Measurements from ENCODE around the gene NIN. TPM values are rescaled to one million over a fixed set of nuclear protein-coding genes. Genes with fewer than 3 reads are reported as not detected.

Gene NIN
- total RNA-seq, 2 donors from 2014 or later, result 31.0 to 37.4 TPM

DNA sequence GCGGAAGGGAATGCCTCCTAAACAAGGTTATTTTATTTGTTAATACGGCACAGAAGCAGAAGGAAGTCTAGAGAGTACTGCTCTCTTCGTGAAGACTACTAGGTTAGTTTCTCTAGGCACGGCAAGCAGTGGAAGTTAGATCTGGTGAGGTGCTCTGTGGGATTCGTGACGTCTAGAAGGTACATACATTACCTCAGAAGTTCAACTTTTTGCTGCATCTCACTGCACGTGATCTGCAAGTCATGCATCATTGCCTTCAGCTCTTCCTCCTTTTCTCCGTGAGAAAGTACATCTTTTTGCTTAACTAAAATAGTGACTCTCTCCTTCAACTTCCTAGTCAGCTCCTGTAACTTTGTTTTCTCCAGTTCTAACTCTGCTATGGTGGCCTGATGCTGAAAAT lies 74.7 kb downstream of the NIN start:
- TF ChIP-seq, protein P1, sequence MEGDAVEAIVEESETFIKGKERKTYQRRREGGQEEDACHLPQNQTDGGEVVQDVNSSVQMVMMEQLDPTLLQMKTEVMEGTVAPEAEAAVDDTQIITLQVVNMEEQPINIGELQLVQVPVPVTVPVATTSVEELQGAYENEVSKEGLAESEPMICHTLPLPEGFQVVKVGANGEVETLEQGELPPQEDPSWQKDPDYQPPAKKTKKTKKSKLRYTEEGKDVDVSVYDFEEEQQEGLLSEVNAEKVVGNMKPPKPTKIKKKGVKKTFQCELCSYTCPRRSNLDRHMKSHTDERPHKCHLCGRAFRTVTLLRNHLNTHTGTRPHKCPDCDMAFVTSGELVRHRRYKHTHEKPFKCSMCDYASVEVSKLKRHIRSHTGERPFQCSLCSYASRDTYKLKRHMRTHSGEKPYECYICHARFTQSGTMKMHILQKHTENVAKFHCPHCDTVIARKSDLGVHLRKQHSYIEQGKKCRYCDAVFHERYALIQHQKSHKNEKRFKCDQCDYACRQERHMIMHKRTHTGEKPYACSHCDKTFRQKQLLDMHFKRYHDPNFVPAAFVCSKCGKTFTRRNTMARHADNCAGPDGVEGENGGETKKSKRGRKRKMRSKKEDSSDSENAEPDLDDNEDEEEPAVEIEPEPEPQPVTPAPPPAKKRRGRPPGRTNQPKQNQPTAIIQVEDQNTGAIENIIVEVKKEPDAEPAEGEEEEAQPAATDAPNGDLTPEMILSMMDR (IDR thresholded peaks at IDR 0.05), result no peak
- H3K9me3 ChIP-seq, result no peaks in the 10 kb centered on the region
- H3K27ac ChIP-seq, result no peak overlapping the region
- peaks cover 8 to 35% of the 10 kb centered on the region in 2 donors for H3K4me1 ChIP-seq (ENCODE audit: control insufficient read depth in 1 of 2, low read depth in 2 of 2)
- no peak overlapping the region for H3K4me3 ChIP-seq
- ATAC-seq (ENCODE audit: insufficient number of reproducible peaks, low FRiP score, low read depth) (no peak), DNase-seq (ENCODE audit: low spot score) (no peak)
- H3K36me3 ChIP-seq, result peaks cover 7% of the 10 kb centered on the region
- no peaks in the 10 kb centered on the region for H3K27me3 ChIP-seq (replicated peaks; ENCODE audit: insufficient read depth)

DNA sequence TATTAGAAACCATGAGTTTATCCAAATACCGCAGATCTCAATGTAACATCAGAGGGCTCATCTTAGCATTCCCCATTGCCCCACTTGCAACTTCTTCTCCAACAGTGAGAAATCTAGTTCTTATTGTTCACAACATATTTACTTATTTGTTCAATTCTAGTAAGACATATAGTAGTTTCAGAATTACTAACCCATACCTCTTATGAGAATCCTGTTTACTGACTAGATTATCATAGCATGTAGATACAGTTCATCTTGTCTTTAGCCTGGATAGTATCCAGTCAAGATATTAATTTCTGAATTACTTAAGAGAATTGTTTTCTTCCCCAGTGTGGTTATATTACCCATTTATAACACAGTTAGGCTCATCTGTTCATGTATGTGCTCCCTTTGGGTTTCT lies 80.6 kb downstream of the NIN start:
- no peaks in the 10 kb centered on the region for H3K4me1 ChIP-seq (ENCODE audit: control insufficient read depth in 1 of 2, low read depth in 2 of 2)
- TF ChIP-seq, protein P1 (IDR thresholded peaks at IDR 0.05), result no peak
- H3K4me3 ChIP-seq, result no peak overlapping the region
- H3K27me3 ChIP-seq (replicated peaks; ENCODE audit: insufficient read depth), result no peaks in the 10 kb centered on the region
- no peaks in the 10 kb centered on the region for H3K9me3 ChIP-seq
- peaks cover 26% of the 10 kb centered on the region for H3K36me3 ChIP-seq
- no peak for ATAC-seq (ENCODE audit: insufficient number of reproducible peaks, low FRiP score, low read depth)
- no peak for DNase-seq (ENCODE audit: low spot score)
- H3K27ac ChIP-seq, result no peak overlapping the region

DNA sequence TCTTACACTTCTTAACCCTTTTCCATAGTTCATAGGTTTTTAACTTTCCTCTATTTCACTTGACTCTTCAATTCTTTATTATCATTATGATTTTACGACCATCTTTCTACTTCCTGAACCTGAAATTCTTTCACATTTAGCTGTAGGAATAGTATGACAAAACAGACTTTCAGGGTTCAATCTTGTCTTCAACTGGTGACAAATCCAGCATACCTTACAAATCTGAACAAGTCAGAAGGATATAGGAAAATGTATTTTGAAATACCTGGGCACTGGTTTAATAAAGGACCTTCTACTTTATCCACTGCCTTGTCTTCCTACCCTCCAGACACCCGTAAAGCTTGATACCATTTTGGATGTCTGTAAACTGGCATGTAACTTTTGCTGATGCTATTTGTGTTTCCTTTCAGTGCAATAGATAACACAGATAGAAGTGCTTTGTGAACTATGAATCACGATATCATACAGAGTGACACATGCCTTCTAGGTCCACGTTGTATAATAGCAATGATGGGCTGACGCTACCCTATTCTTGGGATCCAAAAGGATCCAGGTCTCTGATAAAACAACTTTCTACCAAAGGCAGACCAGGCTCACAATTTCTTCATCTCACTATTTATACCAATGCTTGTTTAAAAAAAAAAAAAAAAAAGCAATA lies 85.4 kb downstream of the NIN start:
- ATAC-seq (ENCODE audit: insufficient number of reproducible peaks, low FRiP score, low read depth) (no peak), DNase-seq (ENCODE audit: low spot score) (no peak)
- H3K4me1 ChIP-seq (ENCODE audit: control insufficient read depth in 1 of 2, low read depth in 2 of 2), result peaks cover 0 to 8% of the 10 kb centered on the region in 2 donors
- peaks cover 12% of the 10 kb centered on the region for H3K36me3 ChIP-seq
- no peaks in the 10 kb centered on the region for H3K9me3 ChIP-seq
- H3K27ac ChIP-seq, result no peak overlapping the region
- TF ChIP-seq, protein P1 (IDR thresholded peaks at IDR 0.05), result no peak
- H3K27me3 ChIP-seq (replicated peaks; ENCODE audit: insufficient read depth), result no peaks in the 10 kb centered on the region
- no peak overlapping the region for H3K4me3 ChIP-seq

DNA sequence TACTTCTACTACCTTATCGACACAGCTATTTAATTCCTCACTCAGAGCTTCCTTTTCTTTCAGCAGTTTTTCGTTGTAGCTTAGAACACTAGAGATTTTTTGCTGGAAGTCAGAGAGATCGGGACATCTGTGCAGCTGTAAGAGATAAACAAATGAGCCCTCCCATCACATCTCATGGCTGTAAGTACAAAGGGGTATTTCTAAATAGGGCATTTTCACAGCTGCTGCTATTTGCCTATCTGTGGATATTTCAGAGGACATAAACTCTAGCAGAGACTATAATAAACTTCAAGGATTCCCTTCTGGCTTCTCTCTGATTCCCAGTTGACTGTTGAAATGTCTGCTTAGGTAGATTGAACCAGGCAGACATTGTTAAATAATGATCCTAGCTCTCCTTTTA lies 86.7 kb downstream of the NIN start:
- H3K36me3 ChIP-seq, result peaks cover 12% of the 10 kb centered on the region

DNA sequence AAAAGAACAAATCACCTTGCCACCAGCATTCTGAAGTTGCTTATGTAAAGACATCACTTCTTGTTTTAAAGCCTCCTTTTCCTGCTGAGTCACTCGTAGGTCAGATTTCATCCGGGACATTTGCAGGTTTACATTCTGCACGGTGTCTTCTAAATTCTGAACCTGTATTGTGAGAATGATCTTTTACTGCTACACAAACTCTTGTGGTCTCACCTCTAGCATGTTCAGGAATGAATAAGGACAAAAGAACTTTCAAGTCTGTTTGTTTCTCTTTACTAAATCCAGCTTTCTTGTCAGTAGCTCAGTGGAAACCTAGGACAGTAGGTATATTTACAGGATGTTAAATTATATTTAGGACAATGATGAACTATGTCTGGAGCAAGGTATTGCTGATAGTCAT lies 89.4 kb downstream of the NIN start:
- H3K9me3 ChIP-seq, result no peaks in the 10 kb centered on the region
- no peak for DNase-seq (ENCODE audit: low spot score)
- H3K36me3 ChIP-seq, result no peaks in the 10 kb centered on the region
- TF ChIP-seq, protein P1 (IDR thresholded peaks at IDR 0.05), result no peak
- ATAC-seq (ENCODE audit: insufficient number of reproducible peaks, low FRiP score, low read depth), result no peak
- no peaks in the 10 kb centered on the region for H3K27me3 ChIP-seq (replicated peaks; ENCODE audit: insufficient read depth)
- peak overlapping the region in 1 of 2 donors; percentile 49 for H3K27ac ChIP-seq
- H3K4me1 ChIP-seq (ENCODE audit: control insufficient read depth in 1 of 2, low read depth in 2 of 2), result peaks cover 0 to 20% of the 10 kb centered on the region in 2 donors
- H3K4me3 ChIP-seq, result no peak overlapping the region

More for the DNA sequence above, 86.7 kb downstream of the NIN start:
- ATAC-seq (ENCODE audit: insufficient number of reproducible peaks, low FRiP score, low read depth), result no peak
- Histone ChIP-seq H3K9me3 (no peaks in the 10 kb centered on the region), H3K4me3 (no peak overlapping the region), H3K4me1 (ENCODE audit: control insufficient read depth in 1 of 2, low read depth in 2 of 2) (peaks cover 0 to 18% of the 10 kb centered on the region in 2 donors), H3K27ac (no peak overlapping the region), H3K27me3 (replicated peaks; ENCODE audit: insufficient read depth) (no peaks in the 10 kb centered on the region)
- TF ChIP-seq, protein P1 (IDR thresholded peaks at IDR 0.05), result no peak
- DNase-seq (ENCODE audit: low spot score), result no peak
